ENCODE data around the gene RTL5.

RTL5 gene

DNA sequence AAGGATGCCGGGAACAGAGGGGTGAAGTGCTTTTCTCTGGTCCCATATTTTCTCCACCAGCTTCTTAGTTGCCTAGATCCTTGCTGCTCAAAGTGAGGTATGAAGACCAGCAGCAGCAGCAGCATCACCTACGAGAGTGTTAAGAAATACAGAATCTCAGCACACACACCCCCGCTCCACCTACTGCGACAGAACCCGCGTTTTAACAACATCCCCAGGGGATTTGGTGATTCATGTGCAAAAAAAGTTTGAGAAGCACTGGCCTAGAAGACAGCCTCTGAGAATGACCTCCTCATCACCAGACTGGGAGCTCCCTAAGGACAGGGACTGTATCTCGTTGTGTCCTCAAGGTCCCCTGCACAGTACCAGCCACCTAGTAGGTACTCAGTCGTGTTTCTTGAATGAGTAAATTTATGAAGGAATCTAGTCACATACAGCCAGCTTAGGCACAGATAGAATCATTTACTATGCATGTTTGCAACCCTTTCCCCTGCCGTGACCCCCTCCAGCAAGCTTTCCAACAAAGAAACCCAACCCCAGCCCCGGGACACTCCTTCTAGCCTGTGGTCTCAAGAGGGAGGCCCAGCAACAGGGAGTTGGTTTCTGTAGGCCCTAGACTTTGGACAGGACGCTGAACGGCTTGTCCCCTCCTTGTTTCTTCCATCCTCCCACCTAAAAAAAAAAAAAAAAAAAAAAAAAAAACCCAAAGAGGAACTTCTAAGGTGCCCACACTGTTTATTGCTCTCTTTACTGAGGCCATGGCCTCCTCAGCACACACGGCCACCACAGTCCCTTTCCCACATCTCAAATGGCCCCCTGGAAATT, 21.5 kb downstream of the RTL5 start:
- H3K4me3 Mint-ChIP-seq = no peak overlapping the region
- peaks cover 59% of the 10 kb centered on the region for H3K4me1 Mint-ChIP-seq (ENCODE audit: low read depth)
- H3K36me3 Mint-ChIP-seq (ENCODE audit: low read depth) = peaks cover 7% of the 10 kb centered on the region
- intact Hi-C loops (cut with micrococcal nuclease) = no loop called here
- no peaks in the 10 kb centered on the region for H3K27me3 Mint-ChIP-seq
- H3K9me3 Mint-ChIP-seq = no peaks in the 10 kb centered on the region
- H3K27ac Mint-ChIP-seq = no peak overlapping the region

DNA sequence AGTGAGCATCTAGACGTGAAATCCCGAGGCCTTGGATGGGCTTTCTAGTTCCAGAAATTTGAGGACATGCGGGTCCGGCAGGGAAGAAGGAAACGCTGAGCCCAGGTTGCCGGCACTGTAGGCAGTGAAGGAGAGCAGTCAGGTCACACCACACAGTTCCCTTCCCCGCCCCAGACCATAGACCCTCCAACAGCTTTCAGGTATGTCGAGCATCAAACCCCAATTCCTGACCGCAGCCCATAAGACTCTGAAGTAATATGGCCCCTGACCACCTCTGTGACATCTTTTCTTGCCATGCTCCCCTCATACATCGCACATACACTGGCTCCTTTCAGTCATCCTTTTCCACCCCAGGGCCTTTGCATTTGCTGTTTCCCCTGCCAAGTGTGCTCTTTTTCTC, 23.0 kb downstream of the RTL5 start:
- intact Hi-C loops (cut with micrococcal nuclease) = no loop called here
- H3K4me1 Mint-ChIP-seq (ENCODE audit: low read depth) = peaks cover 56% of the 10 kb centered on the region
- H3K9me3 Mint-ChIP-seq = no peaks in the 10 kb centered on the region
- no peaks in the 10 kb centered on the region for H3K27me3 Mint-ChIP-seq
- peaks cover 7% of the 10 kb centered on the region for H3K36me3 Mint-ChIP-seq (ENCODE audit: low read depth)
- no peak overlapping the region for H3K27ac Mint-ChIP-seq
- no peak overlapping the region for H3K4me3 Mint-ChIP-seq

DNA sequence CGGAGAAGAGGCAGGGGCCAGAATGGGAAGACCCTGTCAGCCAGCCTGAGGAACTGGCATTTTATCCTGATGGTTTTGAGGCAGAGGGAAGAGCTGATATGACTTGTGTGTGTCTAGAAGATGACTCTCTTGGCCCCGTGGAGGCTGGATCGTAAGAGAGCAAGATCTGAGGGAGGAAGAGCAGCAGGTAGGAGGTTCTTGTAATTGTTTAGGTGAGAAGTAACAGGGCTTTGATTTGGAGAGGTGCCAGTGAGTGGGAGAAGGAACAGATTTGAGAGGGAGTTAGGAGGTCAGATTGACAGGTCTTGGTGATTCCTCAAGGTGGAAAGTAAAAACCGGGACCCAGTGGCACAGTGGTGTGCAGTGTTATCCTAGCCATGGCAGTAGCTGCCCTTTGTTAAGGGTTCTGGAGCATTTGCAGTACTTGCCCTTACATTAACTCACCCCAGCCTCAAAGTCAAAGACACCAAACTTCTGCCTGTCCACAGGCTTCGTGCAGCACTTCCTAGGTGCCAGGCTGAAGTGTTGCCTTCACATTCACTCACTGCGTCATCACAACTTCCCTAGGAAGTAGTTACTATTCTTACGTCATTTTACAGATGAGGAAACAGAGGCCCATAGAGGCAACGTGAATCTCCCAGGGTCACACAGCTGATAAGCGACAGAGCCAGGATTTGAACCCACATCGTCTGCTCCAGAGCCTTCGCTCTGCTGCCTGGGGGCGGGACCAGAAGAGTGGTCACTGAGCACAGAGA, 23.7 kb downstream of the RTL5 start:
- Mint-ChIP-seq H3K36me3 (ENCODE audit: low read depth) (peaks cover 7% of the 10 kb centered on the region), H3K27me3 (no peaks in the 10 kb centered on the region), H3K4me1 (ENCODE audit: low read depth) (peaks cover 50% of the 10 kb centered on the region), H3K9me3 (no peaks in the 10 kb centered on the region), H3K4me3 (no peak overlapping the region), H3K27ac (peak overlapping the region; percentile 68)
- intact Hi-C loops (cut with micrococcal nuclease) = no loop called here

DNA sequence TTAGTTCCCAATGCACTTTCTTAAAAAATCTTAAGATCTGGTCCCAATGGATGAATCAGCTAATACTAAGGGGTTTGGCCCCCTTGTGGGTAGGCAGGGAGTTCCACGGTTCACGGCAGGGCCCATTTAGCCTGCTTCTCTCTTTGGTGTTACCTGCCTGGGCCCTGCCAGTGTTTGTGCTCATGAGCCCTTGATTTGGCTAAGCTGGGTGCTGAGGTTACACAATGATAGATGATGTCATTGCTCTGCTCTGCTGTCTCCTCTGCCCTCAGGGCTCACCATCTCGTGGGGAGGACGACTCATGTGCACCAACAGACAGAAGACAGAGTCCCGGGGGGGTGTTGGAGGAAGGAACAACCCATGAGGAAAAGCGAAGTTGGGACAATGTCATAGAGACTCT, 24.4 kb downstream of the RTL5 start:
- intact Hi-C loops (cut with micrococcal nuclease) = no loop called here
- Mint-ChIP-seq H3K36me3 (ENCODE audit: low read depth) (peaks cover 7% of the 10 kb centered on the region), H3K4me3 (no peak overlapping the region), H3K4me1 (ENCODE audit: low read depth) (peaks cover 49% of the 10 kb centered on the region), H3K27me3 (no peaks in the 10 kb centered on the region), H3K9me3 (no peaks in the 10 kb centered on the region), H3K27ac (peak overlapping the region; percentile 68)

DNA sequence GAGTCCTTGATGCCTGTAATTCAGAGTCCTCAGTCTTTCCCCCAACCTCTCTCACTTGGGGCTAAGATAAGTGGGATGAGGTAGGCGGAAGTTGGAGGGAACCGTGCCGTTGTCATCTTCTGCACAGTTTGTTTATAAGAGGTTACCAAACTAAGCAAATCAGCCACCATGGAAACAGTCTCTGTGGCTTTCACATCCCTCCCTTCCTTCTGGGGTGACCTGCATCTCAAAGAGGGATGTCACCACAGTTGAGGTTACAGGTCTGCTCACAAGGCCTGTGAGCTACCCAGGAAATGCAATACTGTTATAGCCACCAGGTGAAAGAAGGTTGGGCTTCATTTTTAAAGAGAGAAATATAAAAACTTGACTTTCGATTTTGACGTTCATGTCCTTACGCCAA, 26.3 kb downstream of the RTL5 start:
- intact Hi-C loops (cut with micrococcal nuclease) = no loop called here
- Mint-ChIP-seq H3K4me1 (ENCODE audit: low read depth) (peaks cover 51% of the 10 kb centered on the region), H3K36me3 (ENCODE audit: low read depth) (peaks cover 7% of the 10 kb centered on the region), H3K27ac (peak overlapping the region; percentile 15), H3K27me3 (no peaks in the 10 kb centered on the region), H3K4me3 (no peak overlapping the region), H3K9me3 (no peaks in the 10 kb centered on the region)

DNA sequence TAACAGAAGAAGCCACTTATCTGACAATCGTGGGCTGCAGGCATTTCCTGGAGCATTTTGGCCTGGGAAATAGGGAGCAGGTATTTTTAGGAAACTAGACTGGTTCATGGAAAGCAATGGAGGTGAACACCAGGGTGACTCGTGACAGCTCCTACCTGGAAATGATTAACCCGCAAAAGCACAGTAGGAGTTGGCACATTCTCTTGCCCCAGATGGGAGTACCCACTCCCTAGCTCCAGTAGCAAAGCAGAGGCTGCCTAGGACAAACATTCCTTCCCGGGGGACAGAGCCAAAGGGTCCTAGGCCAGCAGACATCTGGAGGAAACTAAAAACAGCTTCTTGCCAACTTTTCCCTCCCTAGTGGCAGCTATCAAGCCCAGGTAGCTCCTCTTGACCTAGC, 29.0 kb downstream of the RTL5 start:
- no peak overlapping the region for H3K27ac Mint-ChIP-seq
- H3K36me3 Mint-ChIP-seq (ENCODE audit: low read depth) = peaks cover 3% of the 10 kb centered on the region
- intact Hi-C loops (cut with micrococcal nuclease) = no loop called here
- H3K4me3 Mint-ChIP-seq = no peak overlapping the region
- peaks cover 46% of the 10 kb centered on the region for H3K4me1 Mint-ChIP-seq (ENCODE audit: low read depth)
- H3K9me3 Mint-ChIP-seq = no peaks in the 10 kb centered on the region
- no peaks in the 10 kb centered on the region for H3K27me3 Mint-ChIP-seq

DNA sequence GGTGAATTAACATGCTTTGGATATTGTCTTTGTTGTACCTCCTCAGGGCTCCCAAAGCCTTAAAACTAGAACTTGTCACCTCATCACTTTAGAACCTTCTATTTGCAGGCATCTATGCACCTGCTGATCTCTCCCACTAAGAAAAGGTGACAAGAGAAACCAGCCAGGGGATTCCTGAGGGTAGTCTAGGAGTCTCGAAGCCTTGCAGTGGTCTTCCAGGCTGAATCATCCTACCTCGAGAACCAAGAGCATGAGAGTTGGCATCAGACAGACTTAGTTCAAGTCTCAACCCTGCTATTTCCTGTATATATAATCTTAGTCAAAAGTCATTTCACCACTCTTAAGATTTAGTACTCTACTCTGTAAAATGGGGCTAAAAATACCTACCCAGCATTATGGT, 29.6 kb downstream of the RTL5 start:
- intact Hi-C loops (cut with micrococcal nuclease) = no loop called here
- Mint-ChIP-seq H3K4me3 (peak overlapping the region; percentile 79), H3K4me1 (ENCODE audit: low read depth) (peaks cover 46% of the 10 kb centered on the region), H3K27me3 (no peaks in the 10 kb centered on the region), H3K27ac (peak overlapping the region; percentile 93), H3K36me3 (ENCODE audit: low read depth) (no peaks in the 10 kb centered on the region), H3K9me3 (no peaks in the 10 kb centered on the region)

DNA sequence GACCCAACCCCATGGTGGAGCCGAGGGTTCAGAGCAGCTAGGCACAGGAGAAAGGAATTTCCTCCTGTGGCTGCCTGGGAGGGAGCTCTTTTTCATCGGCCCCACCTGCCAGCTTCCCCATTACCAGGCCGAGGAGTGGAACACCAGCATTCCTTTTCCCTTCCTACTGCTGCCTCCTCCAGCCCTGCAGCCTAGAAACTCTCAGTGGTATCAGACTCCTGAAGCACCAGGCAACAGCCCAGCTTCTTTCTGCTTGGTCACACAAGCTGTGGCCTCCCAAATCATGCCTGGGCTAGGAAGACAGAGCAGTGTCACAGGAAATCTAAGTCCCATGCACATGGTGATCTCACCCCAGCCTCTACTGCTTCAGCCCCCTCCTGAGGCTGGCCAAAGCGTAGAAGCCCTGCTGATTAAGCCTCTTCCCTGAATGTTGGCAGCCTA, 30.1 kb downstream of the RTL5 start:
- H3K27ac Mint-ChIP-seq = peak overlapping the region; percentile 93
- H3K9me3 Mint-ChIP-seq = no peaks in the 10 kb centered on the region
- H3K4me1 Mint-ChIP-seq (ENCODE audit: low read depth) = peaks cover 50% of the 10 kb centered on the region
- intact Hi-C loops (cut with micrococcal nuclease) = no loop called here
- H3K27me3 Mint-ChIP-seq = no peaks in the 10 kb centered on the region
- no peaks in the 10 kb centered on the region for H3K36me3 Mint-ChIP-seq (ENCODE audit: low read depth)
- H3K4me3 Mint-ChIP-seq = peak overlapping the region; percentile 79

DNA sequence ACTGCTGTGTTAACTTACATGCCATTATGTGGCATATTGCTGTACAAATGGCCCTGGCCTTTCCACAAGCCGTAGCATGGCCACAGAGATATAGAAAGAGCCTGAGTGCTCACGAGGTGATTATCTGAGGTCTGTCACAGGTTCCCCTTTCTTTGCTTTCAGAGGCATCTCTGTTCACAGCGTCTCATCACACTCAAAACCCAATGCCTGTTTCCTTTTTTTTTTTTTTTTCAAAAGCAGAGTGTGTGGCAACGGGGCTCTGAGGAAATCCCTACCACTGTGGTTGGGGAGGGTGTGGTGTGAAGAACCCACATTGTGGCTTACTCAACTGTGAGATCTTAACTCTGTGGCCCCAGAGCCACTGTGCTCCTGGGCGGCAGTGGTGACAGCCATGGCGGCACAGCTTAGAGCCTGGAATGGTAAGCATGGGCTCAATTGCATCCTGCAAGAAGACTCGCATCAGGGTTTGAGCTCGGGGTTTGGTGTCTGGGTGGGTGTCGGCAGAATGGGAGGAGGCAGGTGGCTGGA, 30.8 kb downstream of the RTL5 start:
- Mint-ChIP-seq H3K36me3 (ENCODE audit: low read depth) (no peaks in the 10 kb centered on the region), H3K4me3 (peak overlapping the region; percentile 79), H3K4me1 (ENCODE audit: low read depth) (peaks cover 54% of the 10 kb centered on the region), H3K27ac (peak overlapping the region; percentile 93), H3K9me3 (no peaks in the 10 kb centered on the region), H3K27me3 (no peaks in the 10 kb centered on the region)
- intact Hi-C loops (cut with micrococcal nuclease) = no loop called here

DNA sequence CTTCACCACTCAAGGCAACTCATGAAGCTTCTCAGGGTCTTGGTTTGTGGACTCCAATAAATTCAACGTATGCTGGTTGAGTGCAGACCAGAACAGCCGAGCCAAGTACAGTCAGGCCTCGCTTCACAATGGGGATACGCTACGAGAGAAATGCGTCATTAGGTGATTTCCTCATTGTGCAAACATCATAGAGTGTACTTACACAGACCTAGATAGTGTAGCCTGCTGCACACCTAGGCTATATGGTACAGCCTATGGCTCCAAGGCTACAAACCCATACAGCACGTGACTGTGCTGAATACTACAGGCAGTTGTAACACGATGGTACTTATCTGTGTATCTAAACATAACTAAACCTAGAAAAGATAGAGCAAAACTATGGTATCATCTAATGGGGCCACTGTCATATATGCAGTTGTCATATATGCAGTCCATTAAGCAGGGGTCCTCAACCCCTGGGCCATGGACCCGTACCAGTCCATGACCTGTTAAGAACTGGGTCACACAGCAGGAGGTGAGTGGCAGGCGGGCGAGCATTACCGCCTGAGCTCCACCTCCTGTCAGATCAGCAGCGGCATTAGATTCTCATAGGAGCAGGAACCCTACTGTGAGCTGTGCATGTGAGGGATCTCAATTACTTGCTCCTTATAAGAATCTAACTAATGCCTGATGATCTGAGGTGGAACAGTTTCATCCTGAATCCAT, 31.5 kb downstream of the RTL5 start:
- Mint-ChIP-seq H3K9me3 (no peaks in the 10 kb centered on the region), H3K4me3 (no peak overlapping the region), H3K27ac (peak overlapping the region; percentile 93), H3K4me1 (ENCODE audit: low read depth) (peaks cover 55% of the 10 kb centered on the region), H3K36me3 (ENCODE audit: low read depth) (no peaks in the 10 kb centered on the region), H3K27me3 (no peaks in the 10 kb centered on the region)
- intact Hi-C loops (cut with micrococcal nuclease) = no loop called here

DNA sequence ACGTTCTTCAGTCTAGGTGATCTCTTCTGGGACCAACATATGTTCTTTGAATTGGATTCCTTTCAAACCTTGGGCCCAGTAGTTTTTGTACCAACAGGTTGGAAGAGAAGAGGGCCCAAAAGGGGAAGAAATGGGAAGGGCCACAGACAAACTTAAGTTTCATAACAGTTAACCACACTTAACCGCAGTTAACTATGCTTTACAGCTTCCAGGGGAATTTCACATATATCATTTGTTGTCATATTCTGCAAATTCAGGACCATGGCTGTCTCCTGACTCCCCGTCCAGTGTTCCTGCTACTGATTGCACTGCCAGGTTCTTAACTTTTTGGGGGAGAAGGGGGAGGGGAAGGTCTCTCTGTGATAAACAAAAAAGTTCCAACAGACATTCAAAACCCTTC, 34.6 kb downstream of the RTL5 start:
- Mint-ChIP-seq H3K27ac (peak overlapping the region; percentile 88), H3K4me1 (ENCODE audit: low read depth) (peaks cover 51% of the 10 kb centered on the region), H3K9me3 (no peaks in the 10 kb centered on the region), H3K4me3 (no peak overlapping the region), H3K36me3 (ENCODE audit: low read depth) (no peaks in the 10 kb centered on the region), H3K27me3 (no peaks in the 10 kb centered on the region)
- intact Hi-C loops (cut with micrococcal nuclease) = no loop called here

DNA sequence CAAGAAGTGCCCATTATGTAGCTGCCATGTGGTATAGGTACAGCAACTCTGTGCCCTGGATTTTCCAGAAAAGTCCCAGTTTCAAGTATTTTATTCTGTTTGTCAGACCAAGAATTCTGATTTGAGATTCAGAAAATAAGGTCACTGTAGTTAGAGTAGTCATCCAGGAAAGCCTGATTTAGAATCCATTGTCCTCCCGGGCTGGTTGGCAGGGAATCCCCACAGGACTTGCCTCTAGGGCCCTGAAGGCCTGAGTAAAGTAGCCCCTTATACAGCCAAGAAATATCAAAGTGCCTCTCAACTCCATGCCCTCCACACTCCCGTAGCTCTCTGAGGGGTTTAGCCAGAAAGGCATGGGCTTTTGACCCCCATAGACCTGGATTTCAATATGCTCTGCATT, 36.3 kb downstream of the RTL5 start:
- intact Hi-C loops (cut with micrococcal nuclease) = no loop called here
- Mint-ChIP-seq H3K27ac (no peak overlapping the region), H3K4me1 (ENCODE audit: low read depth) (peaks cover 36% of the 10 kb centered on the region), H3K9me3 (no peaks in the 10 kb centered on the region), H3K27me3 (no peaks in the 10 kb centered on the region), H3K36me3 (ENCODE audit: low read depth) (no peaks in the 10 kb centered on the region), H3K4me3 (no peak overlapping the region)

DNA sequence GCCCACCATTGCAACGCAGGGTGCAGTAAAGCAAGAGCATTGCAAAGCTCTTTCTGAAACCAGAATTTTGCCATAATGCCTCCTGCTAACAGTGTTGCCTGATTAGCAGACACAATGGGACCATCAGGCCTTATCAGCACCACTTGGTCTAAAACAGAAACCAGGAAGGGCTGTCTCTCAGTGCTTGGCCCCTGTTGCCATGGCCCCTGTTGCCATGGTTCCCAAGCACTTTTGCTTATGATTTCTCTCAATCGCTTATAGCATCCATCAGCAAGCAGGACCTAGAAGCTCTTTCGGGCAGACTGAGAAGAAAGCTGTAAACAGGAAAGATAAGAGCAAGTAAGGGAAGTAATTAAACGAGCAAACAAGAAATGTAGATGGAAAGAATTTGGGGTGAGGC, 36.8 kb downstream of the RTL5 start:
- Mint-ChIP-seq H3K27me3 (no peaks in the 10 kb centered on the region), H3K4me3 (no peak overlapping the region), H3K36me3 (ENCODE audit: low read depth) (no peaks in the 10 kb centered on the region), H3K9me3 (no peaks in the 10 kb centered on the region), H3K4me1 (ENCODE audit: low read depth) (peaks cover 31% of the 10 kb centered on the region), H3K27ac (no peak overlapping the region)
- intact Hi-C loops (cut with micrococcal nuclease) = no loop called here

DNA sequence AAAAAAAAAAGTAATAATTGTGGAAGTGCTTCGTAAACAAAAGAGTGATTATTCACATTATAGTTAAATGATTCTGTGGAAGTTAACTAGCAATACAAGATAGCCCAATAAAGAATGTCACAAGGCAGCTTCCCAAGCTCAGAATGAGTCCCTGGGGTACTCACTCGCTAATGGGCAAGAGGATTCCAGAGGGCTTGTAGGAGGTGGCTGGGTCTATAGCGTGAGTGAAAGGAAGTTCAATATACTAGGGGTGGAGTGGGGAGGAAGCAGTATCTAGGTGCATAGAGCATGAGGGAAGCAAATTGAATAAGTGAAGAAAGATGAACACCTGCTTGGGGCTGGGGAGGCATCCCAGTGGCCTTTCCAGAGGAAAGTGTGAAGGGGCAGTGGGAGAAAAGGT, 42.5 kb downstream of the RTL5 start:
- H3K4me3 Mint-ChIP-seq = no peak overlapping the region
- no peaks in the 10 kb centered on the region for H3K27me3 Mint-ChIP-seq
- peaks cover 6% of the 10 kb centered on the region for H3K4me1 Mint-ChIP-seq (ENCODE audit: low read depth)
- H3K36me3 Mint-ChIP-seq (ENCODE audit: low read depth) = no peaks in the 10 kb centered on the region
- no peaks in the 10 kb centered on the region for H3K9me3 Mint-ChIP-seq
- no peak overlapping the region for H3K27ac Mint-ChIP-seq
- intact Hi-C loops (cut with micrococcal nuclease) = no loop called here
